A549 (cell line): ENCODE measurements around the gene PPP2R5C. TPM values are rescaled to one million over a fixed set of nuclear protein-coding genes. Genes with fewer than 3 reads are reported as not detected.

Source experiments
- ATAC-seq, 2 experiments: fragments of 200-7000 bp in 1 of 2; fragments of >200 bp in 1 of 2; cut with Nextera tagmentation in 1 of 2; cut with Tn5 transposase in 1 of 2; 3 replicates each; pipeline versions ENCODE4 v1.8.0 to v1.9.1; 2018 to 2020; ENCODE audit warnings: mild to moderate bottlenecking in 1 of 2, moderate library complexity in 1 of 2
- CTCF ChIA-PET: fragments of 300-600 bp; sonication (Branson Sonifier 250); formaldehyde crosslinking; extraction: SDS; loops from one replicate; lab custom pipeline; 2021; ENCODE audit warnings: antibody characterized with exemption, inconsistent platforms; lab: Yijun Ruan, JAX
- POLR2A ChIA-PET: fragments of 350-600 bp; formaldehyde crosslinking; extraction: SDS; loops from one replicate; lab custom pipeline; 2021; ENCODE audit warnings: antibody characterized with exemption, inconsistent platforms; lab: Yijun Ruan, JAX
- DNase-seq, 2 experiments: peaks; one replicate each; pipeline versions ENCODE4 v3.0.0 to v3.0.0-alpha.2; 2011 to 2016; ENCODE audit warnings: low read depth in 1 of 2, low spot score in 1 of 2
- FAIRE-seq: peaks from 2 replicates; lab custom pipeline; 2011; peaks lifted over from hg19 to GRCh38; lab: Jason Lieb, UNC
- H3K27ac ChIP-seq, 2 experiments: fragments of >200 bp; sonication (Bioruptor Twin); formaldehyde crosslinking; 3 replicates each; pipeline ENCODE4 v1.5.1; 2016 to 2017
- H3K4me1 ChIP-seq: fragments of >200 bp; sonication (Bioruptor Twin); formaldehyde crosslinking; 3 replicates; pipeline ENCODE4 v1.6.1; 2016
- H3K4me2 ChIP-seq: fragments of >200 bp; sonication (Bioruptor Twin); formaldehyde crosslinking; 3 replicates; pipeline ENCODE4 v1.6.1; 2016
- H3K4me3 ChIP-seq: fragments of >200 bp; sonication (Bioruptor Twin); formaldehyde crosslinking; 3 replicates; pipeline ENCODE4 v1.5.1; 2016
- H3K9me3 ChIP-seq: fragments of >200 bp; sonication (Bioruptor Twin); formaldehyde crosslinking; 3 replicates; pipeline ENCODE4 v1.6.1; 2016
- BHLHE40 ChIP-seq: IDR thresholded peaks from 2 replicates; pipeline ENCODE4 v1.6.1; 2012; ENCODE audit warnings: low read depth, low read length, inconsistent platforms
- CEBPB ChIP-seq, 2 experiments: fragments of >200 bp in 1 of 2; sonication (Bioruptor Twin) in 1 of 2; formaldehyde crosslinking in 1 of 2; IDR thresholded peaks; 2 replicates each; pipeline ENCODE4 v1.6.1; 2012 to 2016
- CHD2 ChIP-seq: fragments of 150-350 bp; IDR thresholded peaks from 2 replicates; pipeline ENCODE4 v1.6.1; 2014; ENCODE audit warnings: low read length; ENCODE audit not compliant: partially characterized antibody
- CHD4 ChIP-seq: fragments of 200-600 bp; sonication (generic); IDR thresholded peaks from 2 replicates; pipeline ENCODE4 v1.6.1; 2016; ENCODE audit warnings: antibody characterized with exemption, mild to moderate bottlenecking, borderline replicate concordance
- EHF ChIP-seq: fragments of 250-450 bp; sonication (Bioruptor Pico); IDR thresholded peaks from 2 replicates; pipeline ENCODE4 v1.5.0; 2020; ENCODE audit warnings: mild to moderate bottlenecking
- EHMT2 ChIP-seq: fragments of 200-600 bp; sonication (generic); IDR thresholded peaks from 2 replicates; pipeline ENCODE4 v1.6.1; 2016; ENCODE audit warnings: antibody characterized with exemption, low read depth, mild to moderate bottlenecking, moderate library complexity
- EP300 ChIP-seq, 2 experiments: fragments of >200 bp; sonication (Bioruptor Twin); formaldehyde crosslinking; IDR thresholded peaks; 2 replicates in 1 of 2; 3 replicates in 1 of 2; pipeline ENCODE4 v1.6.1; 2016 to 2017
- ESRRA ChIP-seq: fragments of 150-350 bp; IDR thresholded peaks from 2 replicates; pipeline ENCODE4 v1.6.1; 2014; ENCODE audit warnings: mild to moderate bottlenecking, low read length, borderline replicate concordance
- FOSL2 ChIP-seq, 2 experiments: fragments of 450-650 bp in 1 of 2; fragments of >200 bp in 1 of 2; sonication (Bioruptor Twin) in 1 of 2; formaldehyde crosslinking; IDR thresholded peaks; 2 replicates each; pipeline versions ENCODE4 v1.5.0 to v1.6.1; 2016 to 2020; ENCODE audit warnings: mild to moderate bottlenecking in 1 of 2, moderate library complexity in 1 of 2
- GATA3 ChIP-seq: IDR thresholded peaks from 2 replicates; pipeline ENCODE4 v1.6.1; 2012; ENCODE audit warnings: borderline replicate concordance
- HOXA7 ChIP-seq: fragments of 250-450 bp; sonication (Bioruptor Pico); IDR thresholded peaks from 2 replicates; pipeline ENCODE4 v1.5.0; 2020; ENCODE audit warnings: mild to moderate bottlenecking, moderate library complexity
- HOXB5 ChIP-seq: fragments of 250-450 bp; sonication (Bioruptor Pico); IDR thresholded peaks from 2 replicates; pipeline ENCODE4 v1.5.0; 2020; ENCODE audit warnings: mild to moderate bottlenecking, moderate library complexity
- JUN ChIP-seq, 2 experiments: fragments of >200 bp; sonication (Bioruptor Twin); formaldehyde crosslinking; IDR thresholded peaks; 2 replicates in 1 of 2; 3 replicates in 1 of 2; pipeline ENCODE4 v1.6.1; 2016 to 2017
- KDM1A ChIP-seq: fragments of 200-600 bp; sonication (generic); IDR thresholded peaks from 2 replicates; pipeline ENCODE4 v1.6.1; 2016; ENCODE audit warnings: low read depth, mild to moderate bottlenecking
- KDM5A ChIP-seq: fragments of 200-600 bp; sonication (generic); IDR thresholded peaks from 2 replicates; pipeline ENCODE4 v1.6.1; 2016; ENCODE audit warnings: antibody characterized with exemption, mild to moderate bottlenecking
- MAFK ChIP-seq: fragments of 450-650 bp; IDR thresholded peaks from 2 replicates; pipeline ENCODE4 v1.6.1; 2014; ENCODE audit not compliant: partially characterized antibody
- POLR2AphosphoS2 ChIP-seq: conservative IDR thresholded peaks from 2 replicates; pipeline ENCODE4 v1.6.1; 2012; ENCODE audit warnings: low read length, improper control_type of control experiment, inconsistent platforms
- RCOR1 ChIP-seq: fragments of 150-350 bp; IDR thresholded peaks from 2 replicates; pipeline ENCODE4 v1.6.1; 2014; ENCODE audit warnings: antibody characterized with exemption, low read length, low read depth
- SMC3 ChIP-seq: fragments of >200 bp; sonication (Bioruptor Twin); formaldehyde crosslinking; IDR thresholded peaks from 3 replicates; pipeline ENCODE4 v1.6.1; 2018; ENCODE audit warnings: inconsistent platforms
- SREBF2 ChIP-seq: fragments of 450-650 bp; IDR thresholded peaks from 2 replicates; pipeline ENCODE4 v1.6.1; 2014; ENCODE audit warnings: mild to moderate bottlenecking, moderate library complexity
- TP53 ChIP-seq: fragments of 250-450 bp; sonication (Bioruptor Pico); IDR thresholded peaks from 2 replicates; pipeline ENCODE4 v1.5.0; 2021; ENCODE audit warnings: mild to moderate bottlenecking, moderate library complexity
- ZFP36 ChIP-seq: fragments of 450-650 bp; IDR thresholded peaks from 2 replicates; pipeline ENCODE4 v1.6.1; 2014; ENCODE audit warnings: borderline replicate concordance; ENCODE audit not compliant: partially characterized antibody
- ZSCAN20 ChIP-seq: fragments of 250-450 bp; sonication (Bioruptor Pico); IDR thresholded peaks from 2 replicates; pipeline ENCODE4 v1.8.0; 2022; ENCODE audit warnings: mild to moderate bottlenecking, moderate library complexity
- WGBS: methylation state at CpG from one replicate; pipeline ENCODE4 v1.1.6; 2017; ENCODE audit errors: missing lambda C conversion rate; 5-methylcytosine and 5-hydroxymethylcytosine counted together
- polyA plus RNA-seq, 4 experiments: library from polyadenylated mRNA; depleted of rRNA in 3 of 4; stranded (reverse); fragments of >200 nt; fragmentation: RNase III in 1 of 4; extraction: RNeasy Plus Mini Kit Qiagen cat#74134 plus additional on column Dnase treatment in 1 of 4; gene quantifications; 2 replicates in 3 of 4; 3 replicates in 1 of 4; pipeline ENCODE4 v1.2.3, GENCODE V29; 2011 to 2017
- TF ChIP-seq, protein P1 (sequence below): fragments of >200 bp; sonication (Bioruptor Twin); formaldehyde crosslinking; IDR thresholded peaks from 3 replicates; pipeline ENCODE4 v1.5.1; 2016
- TF ChIP-seq, protein P2 (sequence below): IDR thresholded peaks from 2 replicates; pipeline ENCODE4 v1.6.1; 2012
- TF ChIP-seq, protein P3 (sequence below): IDR thresholded peaks from 2 replicates; pipeline ENCODE4 v1.6.1; 2012
- TF ChIP-seq, protein P4 (sequence below): fragments of 150-350 bp; IDR thresholded peaks from 2 replicates; pipeline ENCODE4 v1.6.1; 2014; ENCODE audit warnings: low read depth, mild to moderate bottlenecking, low read length
- TF ChIP-seq, protein P5 (sequence below): fragments of 450-650 bp; IDR thresholded peaks from 2 replicates; pipeline ENCODE4 v1.6.1; 2014; ENCODE audit warnings: antibody characterized with exemption
- TF ChIP-seq, protein P6 (sequence below): fragments of 250-450 bp; sonication (Bioruptor Pico); IDR thresholded peaks from 2 replicates; pipeline ENCODE4 v1.5.0; 2021; ENCODE audit warnings: mild to moderate bottlenecking, moderate library complexity, borderline replicate concordance

Gene PPP2R5C
- polyA plus RNA-seq, 2 of the 4 experiments (the other 2 are of a cell fraction), result 74.8 to 150 TPM

DNA sequence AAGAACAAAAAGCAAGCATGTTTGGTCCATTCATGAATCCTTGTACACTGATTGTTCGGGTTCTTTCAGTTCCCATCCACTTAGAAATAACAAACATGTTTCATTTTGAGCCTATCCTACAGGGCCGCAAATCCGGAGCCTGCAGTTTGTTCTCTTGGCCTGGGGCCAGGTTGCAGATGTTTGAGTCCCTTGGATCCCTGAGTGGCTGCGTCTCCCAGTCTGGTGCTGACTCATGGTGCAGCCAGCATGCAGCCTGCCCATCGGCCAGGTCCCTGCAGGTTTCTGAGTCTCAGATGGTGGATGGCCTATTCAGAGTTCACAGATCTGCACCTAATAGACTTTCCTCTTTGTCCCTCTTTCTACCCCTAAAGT lies 201.0 kb downstream of the PPP2R5C start (continued):
- TF ChIP-seq GATA3 (no peak), CEBPB (IDR thresholded peaks at IDR 0.05) (no peak), CHD4 (no peak), CHD2 (no peak), EP300 (IDR thresholded peaks at IDR 0.05) (no peak), ZSCAN20 (CRISPR knock-in tag) (no peak), SMC3 (no peak), FOSL2 (IDR thresholded peaks at IDR 0.05) (peak; percentile 28; the same call in 1 of the 2 replicates), FOSL2 (CRISPR knock-in tag; IDR thresholded peaks at IDR 0.05) (peak; percentile 67), ESRRA (no peak), KDM5A (no peak), POLR2AphosphoS2 (no peak), RCOR1 (no peak), MAFK (peak; percentile 83), TP53 (CRISPR knock-in tag) (no peak), SREBF2 (no peak), KDM1A (no peak), EHF (CRISPR knock-in tag) (no peak), EHMT2 (no peak)
- TF ChIP-seq, protein P1, sequence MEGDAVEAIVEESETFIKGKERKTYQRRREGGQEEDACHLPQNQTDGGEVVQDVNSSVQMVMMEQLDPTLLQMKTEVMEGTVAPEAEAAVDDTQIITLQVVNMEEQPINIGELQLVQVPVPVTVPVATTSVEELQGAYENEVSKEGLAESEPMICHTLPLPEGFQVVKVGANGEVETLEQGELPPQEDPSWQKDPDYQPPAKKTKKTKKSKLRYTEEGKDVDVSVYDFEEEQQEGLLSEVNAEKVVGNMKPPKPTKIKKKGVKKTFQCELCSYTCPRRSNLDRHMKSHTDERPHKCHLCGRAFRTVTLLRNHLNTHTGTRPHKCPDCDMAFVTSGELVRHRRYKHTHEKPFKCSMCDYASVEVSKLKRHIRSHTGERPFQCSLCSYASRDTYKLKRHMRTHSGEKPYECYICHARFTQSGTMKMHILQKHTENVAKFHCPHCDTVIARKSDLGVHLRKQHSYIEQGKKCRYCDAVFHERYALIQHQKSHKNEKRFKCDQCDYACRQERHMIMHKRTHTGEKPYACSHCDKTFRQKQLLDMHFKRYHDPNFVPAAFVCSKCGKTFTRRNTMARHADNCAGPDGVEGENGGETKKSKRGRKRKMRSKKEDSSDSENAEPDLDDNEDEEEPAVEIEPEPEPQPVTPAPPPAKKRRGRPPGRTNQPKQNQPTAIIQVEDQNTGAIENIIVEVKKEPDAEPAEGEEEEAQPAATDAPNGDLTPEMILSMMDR, result no peak
- TF ChIP-seq, protein P2, sequence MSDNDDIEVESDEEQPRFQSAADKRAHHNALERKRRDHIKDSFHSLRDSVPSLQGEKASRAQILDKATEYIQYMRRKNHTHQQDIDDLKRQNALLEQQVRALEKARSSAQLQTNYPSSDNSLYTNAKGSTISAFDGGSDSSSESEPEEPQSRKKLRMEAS, result peak; percentile 56

DNA sequence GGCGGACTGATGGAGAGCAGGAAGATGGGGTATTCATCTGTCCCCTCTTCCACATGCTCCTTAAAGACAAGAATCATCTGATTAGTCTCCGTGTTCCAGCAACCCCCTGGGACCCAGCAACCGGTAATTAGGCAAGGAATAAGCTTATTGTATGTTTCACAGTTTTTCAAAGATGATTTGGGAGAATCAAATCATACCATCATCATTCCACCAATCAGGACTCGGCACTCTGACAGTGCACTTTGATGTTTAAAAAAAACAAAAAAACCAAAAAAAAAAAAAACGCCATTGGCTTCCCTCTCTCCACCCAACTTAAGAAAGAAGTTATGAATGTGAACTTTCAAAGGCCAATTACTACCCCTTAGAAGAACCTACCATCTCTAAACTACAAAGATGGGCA lies 201.5 kb downstream of the PPP2R5C start:
- peak overlapping the region; percentile 66 for H3K4me2 ChIP-seq
- H3K9me3 ChIP-seq, result no peaks in the 10 kb centered on the region
- ChIA-PET POLR2A (interaction anchor here (1.0 kb wide), 1 partner anchor 10 kb away, joined by 4 read pairs; no protein-coding TSS in a partner anchor), CTCF (interaction anchor here (0.8 to 3.9 kb wide), 7 partner anchors 9 to 352 kb away, joined by 3 to 37 read pairs (median 5); no protein-coding TSS in a partner anchor)
- peak overlapping the region; percentile 82 to 99 for H3K27ac ChIP-seq
- ATAC-seq (no peak), FAIRE-seq (no peak), DNase-seq (no peak)
- TF ChIP-seq HOXA7 (CRISPR knock-in tag) (no peak), SMC3 (no peak), CHD4 (no peak), ZFP36 (no peak), JUN (IDR thresholded peaks at IDR 0.05) (no peak), BHLHE40 (no peak), HOXB5 (no peak)
- TF ChIP-seq, protein P2, result no peak
- TF ChIP-seq, protein P3, sequence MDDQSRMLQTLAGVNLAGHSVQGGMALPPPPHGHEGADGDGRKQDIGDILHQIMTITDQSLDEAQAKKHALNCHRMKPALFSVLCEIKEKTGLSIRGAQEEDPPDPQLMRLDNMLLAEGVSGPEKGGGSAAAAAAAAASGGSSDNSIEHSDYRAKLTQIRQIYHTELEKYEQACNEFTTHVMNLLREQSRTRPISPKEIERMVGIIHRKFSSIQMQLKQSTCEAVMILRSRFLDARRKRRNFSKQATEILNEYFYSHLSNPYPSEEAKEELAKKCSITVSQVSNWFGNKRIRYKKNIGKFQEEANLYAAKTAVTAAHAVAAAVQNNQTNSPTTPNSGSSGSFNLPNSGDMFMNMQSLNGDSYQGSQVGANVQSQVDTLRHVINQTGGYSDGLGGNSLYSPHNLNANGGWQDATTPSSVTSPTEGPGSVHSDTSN, result no peak
- TF ChIP-seq, protein P4, sequence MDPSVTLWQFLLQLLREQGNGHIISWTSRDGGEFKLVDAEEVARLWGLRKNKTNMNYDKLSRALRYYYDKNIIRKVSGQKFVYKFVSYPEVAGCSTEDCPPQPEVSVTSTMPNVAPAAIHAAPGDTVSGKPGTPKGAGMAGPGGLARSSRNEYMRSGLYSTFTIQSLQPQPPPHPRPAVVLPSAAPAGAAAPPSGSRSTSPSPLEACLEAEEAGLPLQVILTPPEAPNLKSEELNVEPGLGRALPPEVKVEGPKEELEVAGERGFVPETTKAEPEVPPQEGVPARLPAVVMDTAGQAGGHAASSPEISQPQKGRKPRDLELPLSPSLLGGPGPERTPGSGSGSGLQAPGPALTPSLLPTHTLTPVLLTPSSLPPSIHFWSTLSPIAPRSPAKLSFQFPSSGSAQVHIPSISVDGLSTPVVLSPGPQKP, result no peak
- TF ChIP-seq, protein P5, sequence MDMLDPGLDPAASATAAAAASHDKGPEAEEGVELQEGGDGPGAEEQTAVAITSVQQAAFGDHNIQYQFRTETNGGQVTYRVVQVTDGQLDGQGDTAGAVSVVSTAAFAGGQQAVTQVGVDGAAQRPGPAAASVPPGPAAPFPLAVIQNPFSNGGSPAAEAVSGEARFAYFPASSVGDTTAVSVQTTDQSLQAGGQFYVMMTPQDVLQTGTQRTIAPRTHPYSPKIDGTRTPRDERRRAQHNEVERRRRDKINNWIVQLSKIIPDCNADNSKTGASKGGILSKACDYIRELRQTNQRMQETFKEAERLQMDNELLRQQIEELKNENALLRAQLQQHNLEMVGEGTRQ, result no peak
- TF ChIP-seq, protein P6, sequence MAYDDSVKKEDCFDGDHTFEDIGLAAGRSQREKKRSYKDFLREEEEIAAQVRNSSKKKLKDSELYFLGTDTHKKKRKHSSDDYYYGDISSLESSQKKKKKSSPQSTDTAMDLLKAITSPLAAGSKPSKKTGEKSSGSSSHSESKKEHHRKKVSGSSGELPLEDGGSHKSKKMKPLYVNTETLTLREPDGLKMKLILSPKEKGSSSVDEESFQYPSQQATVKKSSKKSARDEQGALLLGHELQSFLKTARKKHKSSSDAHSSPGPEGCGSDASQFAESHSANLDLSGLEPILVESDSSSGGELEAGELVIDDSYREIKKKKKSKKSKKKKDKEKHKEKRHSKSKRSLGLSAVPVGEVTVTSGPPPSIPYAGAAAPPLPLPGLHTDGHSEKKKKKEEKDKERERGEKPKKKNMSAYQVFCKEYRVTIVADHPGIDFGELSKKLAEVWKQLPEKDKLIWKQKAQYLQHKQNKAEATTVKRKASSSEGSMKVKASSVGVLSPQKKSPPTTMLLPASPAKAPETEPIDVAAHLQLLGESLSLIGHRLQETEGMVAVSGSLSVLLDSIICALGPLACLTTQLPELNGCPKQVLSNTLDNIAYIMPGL (CRISPR knock-in tag), result no peak
- WGBS, result 75% methylated on average over 5 of the region's 5 CpGs
- peaks cover 41% of the 10 kb centered on the region for H3K4me1 ChIP-seq
- H3K4me3 ChIP-seq, result no peak overlapping the region
